H1 (cell line): ENCODE data around the gene ZNF470. TPM values are rescaled to one million over a fixed set of nuclear protein-coding genes. Genes with fewer than 3 reads are reported as not detected.

Experiments used
- CTCF ChIA-PET: fragments of 300-600 bp; sonication (Branson Sonifier 250); formaldehyde crosslinking; loops from one replicate; lab custom pipeline; 2021; ENCODE audit not compliant: partially characterized antibody; lab: Charles Lee
- POLR2A ChIA-PET: fragments of 300-600 bp; sonication (Branson Sonifier 250); formaldehyde crosslinking; loops from one replicate; lab custom pipeline; 2021; ENCODE audit warnings: inconsistent platforms; ENCODE audit not compliant: partially characterized antibody; lab: Charles Lee
- DNase-seq, 2 experiments: peaks; one replicate each; pipeline versions ENCODE4 v3.0.0 to v3.0.0-alpha.2; 2010 to 2022; ENCODE audit warnings: low spot score in 2 of 2, low read depth in 1 of 2, mixed read lengths in 1 of 2
- FAIRE-seq: peaks from 2 replicates; lab custom pipeline; 2011; peaks lifted over from hg19 to GRCh38; lab: Jason Lieb, UNC
- H2AFZ ChIP-seq: 2 replicates; pipeline ENCODE4 v1.8.1; 2012; ENCODE audit warnings: low read length, inconsistent platforms
- H2AK5ac ChIP-seq: 2 replicates; pipeline ENCODE4 v1.6.1; 2013; ENCODE audit warnings: low read depth, low read length
- H2BK120ac ChIP-seq: replicated peaks from 2 replicates; pipeline ENCODE3; 2013; ENCODE audit warnings: low read depth, low read length, inconsistent platforms
- H2BK12ac ChIP-seq: 2 replicates; pipeline ENCODE4 v1.6.1; 2013; ENCODE audit warnings: low read depth, low read length
- H2BK15ac ChIP-seq: 2 replicates; pipeline ENCODE4 v1.6.1; 2013; ENCODE audit warnings: low read length
- H2BK20ac ChIP-seq: 2 replicates; pipeline ENCODE4 v1.6.1; 2013; ENCODE audit warnings: low read length
- H2BK5ac ChIP-seq: 2 replicates; pipeline ENCODE4 v1.6.1; 2013; ENCODE audit warnings: low read depth, low read length
- H3K14ac ChIP-seq: 2 replicates; pipeline ENCODE4 v1.6.1; 2013; ENCODE audit warnings: inconsistent platforms; ENCODE audit not compliant: insufficient read length
- H3K18ac ChIP-seq: 2 replicates; pipeline ENCODE4 v1.6.1; 2013; ENCODE audit warnings: low read length; ENCODE audit errors: extremely low read depth
- H3K23ac ChIP-seq: 2 replicates; pipeline ENCODE4 v1.6.1; 2013; ENCODE audit warnings: inconsistent platforms; ENCODE audit not compliant: insufficient read length
- H3K23me2 ChIP-seq: 2 replicates; pipeline ENCODE4 v1.6.1; 2013; ENCODE audit warnings: low read depth, low read length
- H3K27ac ChIP-seq: 2 replicates; pipeline ENCODE4 v1.6.1; 2011; ENCODE audit warnings: low read depth, low read length, inconsistent platforms
- H3K27me3 ChIP-seq, 4 experiments: replicated peaks in 1 of 4; 1 replicate in 1 of 4; 2 replicates in 3 of 4; pipeline versions ENCODE4 v1.6.1 to v1.8.1; 2011 to 2013; ENCODE audit warnings: low read length in 3 of 4, mild to moderate bottlenecking in 3 of 4, inconsistent platforms in 2 of 4, mixed read lengths in 2 of 4, moderate library complexity in 1 of 4; ENCODE audit not compliant: control insufficient read depth in 3 of 4, insufficient read depth in 3 of 4; ENCODE audit errors: extremely low read depth in 1 of 4
- H3K36me3 ChIP-seq, 4 experiments: 2 replicates each; pipeline versions ENCODE4 v1.6.1 to v1.8.1; 2011 to 2013; ENCODE audit warnings: mild to moderate bottlenecking in 4 of 4, low read length in 3 of 4, moderate library complexity in 2 of 4, control low read depth in 1 of 4, inconsistent platforms in 1 of 4; ENCODE audit not compliant: insufficient read depth in 4 of 4, control insufficient read depth in 2 of 4
- H3K4ac ChIP-seq: replicated peaks from 2 replicates; pipeline ENCODE3; 2013; ENCODE audit warnings: low read length, low read depth, mixed read lengths, inconsistent platforms; ENCODE audit not compliant: insufficient read length
- H3K4me1 ChIP-seq, 4 experiments: replicated peaks in 1 of 4; 1 replicate in 1 of 4; 2 replicates in 3 of 4; pipeline versions ENCODE4 v1.6.1 to v1.8.1; 2011 to 2013; ENCODE audit warnings: low read length in 3 of 4, inconsistent platforms in 2 of 4, mixed read lengths in 1 of 4; ENCODE audit not compliant: insufficient read depth in 4 of 4, control insufficient read depth in 3 of 4
- H3K4me2 ChIP-seq, 2 experiments: 2 replicates each; pipeline versions ENCODE4 v1.6.1 to v1.8.1; 2011 to 2013; ENCODE audit warnings: low read depth in 2 of 2, low read length in 2 of 2, control low read depth in 1 of 2, inconsistent platforms in 1 of 2, mild to moderate bottlenecking in 1 of 2; ENCODE audit not compliant: insufficient read depth in 1 of 2
- H3K4me3 ChIP-seq, 4 experiments: fragments of 200-600, 300-600 bp in 1 of 4; sonication (generic), shearing (Covaris generic), sonication (Bioruptor Twin) in 1 of 4; 2 replicates each; pipeline versions ENCODE4 v1.5.1 to v1.8.1; 2011 to 2016; ENCODE audit warnings: low read length in 4 of 4, low read depth in 3 of 4, control low read depth in 2 of 4, inconsistent platforms in 2 of 4, mild to moderate bottlenecking in 2 of 4, mixed read lengths in 1 of 4, moderate library complexity in 1 of 4; ENCODE audit not compliant: insufficient read depth in 2 of 4; ENCODE audit errors: extremely low read depth in 1 of 4
- H3K56ac ChIP-seq: replicated peaks from 2 replicates; pipeline ENCODE3; 2013; ENCODE audit warnings: low read depth, mild to moderate bottlenecking, mixed read lengths, low read length, inconsistent platforms; ENCODE audit not compliant: insufficient read length
- H3K79me1 ChIP-seq: 2 replicates; pipeline ENCODE4 v1.6.1; 2013; ENCODE audit warnings: low read depth, low read length, control low read depth
- H3K79me2 ChIP-seq, 2 experiments: 2 replicates each; pipeline versions ENCODE4 v1.6.1 to v1.8.1; 2012 to 2013; ENCODE audit warnings: low read length in 2 of 2, mild to moderate bottlenecking in 2 of 2, inconsistent platforms in 1 of 2; ENCODE audit not compliant: insufficient read depth in 2 of 2, control insufficient read depth in 1 of 2
- H3K9ac ChIP-seq, 4 experiments: replicated peaks in 1 of 4; 1 replicate in 1 of 4; 2 replicates in 3 of 4; pipeline versions ENCODE4 v1.6.1 to v1.8.1; 2011 to 2013; ENCODE audit warnings: low read depth in 3 of 4, low read length in 3 of 4, control low read depth in 2 of 4, mild to moderate bottlenecking in 2 of 4, moderate library complexity in 2 of 4, inconsistent platforms in 1 of 4; ENCODE audit errors: extremely low read depth in 1 of 4
- H3K9me3 ChIP-seq, 2 experiments: 2 replicates each; pipeline versions ENCODE4 v1.6.1 to v1.8.1; 2012 to 2013; ENCODE audit warnings: mild to moderate bottlenecking in 2 of 2, moderate library complexity in 2 of 2, control low read depth in 1 of 2, inconsistent platforms in 1 of 2, low read depth in 1 of 2, low read length in 1 of 2, mixed read lengths in 1 of 2; ENCODE audit not compliant: insufficient read depth in 2 of 2
- H4K20me1 ChIP-seq, 2 experiments: replicated peaks in 1 of 2; 2 replicates each; pipeline versions ENCODE3 to v1.8.1; 2011 to 2013; ENCODE audit warnings: inconsistent platforms in 2 of 2, low read length in 2 of 2, mild to moderate bottlenecking in 1 of 2; ENCODE audit not compliant: insufficient read depth in 2 of 2, control insufficient read depth in 1 of 2
- H4K5ac ChIP-seq: 2 replicates; pipeline ENCODE4 v1.6.1; 2013; ENCODE audit warnings: low read length, low read depth, mixed read lengths, inconsistent platforms; ENCODE audit not compliant: insufficient read length
- H4K8ac ChIP-seq: 2 replicates; pipeline ENCODE4 v1.8.0; 2013; ENCODE audit warnings: mild to moderate bottlenecking, moderate library complexity, low read length, inconsistent platforms; ENCODE audit not compliant: insufficient read depth; ENCODE audit errors: extremely low read depth
- H4K91ac ChIP-seq: replicated peaks from 2 replicates; pipeline ENCODE3; 2013; ENCODE audit warnings: low read length, mixed read lengths, inconsistent platforms; ENCODE audit not compliant: insufficient read length
- BCL11A ChIP-seq, 2 experiments: IDR thresholded peaks; one replicate each; pipeline ENCODE4 v1.6.1; 2011; ENCODE audit warnings: low read depth in 2 of 2, low read length in 2 of 2, mild to moderate bottlenecking in 2 of 2
- CHD2 ChIP-seq: IDR thresholded peaks from 2 replicates; pipeline ENCODE4 v1.6.1; 2012; ENCODE audit warnings: low read length, improper control_type of control experiment
- EGR1 ChIP-seq: IDR thresholded peaks from 2 replicates; pipeline ENCODE4 v1.6.1; 2011; ENCODE audit warnings: low read depth, low read length, borderline replicate concordance
- HDAC2 ChIP-seq, 2 experiments: fragments of 300-600 bp in 1 of 2; sonication (generic) in 1 of 2; IDR thresholded peaks; 2 replicates each; pipeline ENCODE4 v1.6.1; 2011 to 2012; ENCODE audit warnings: low read depth in 2 of 2, low read length in 2 of 2, mild to moderate bottlenecking in 2 of 2, moderate library complexity in 2 of 2, borderline replicate concordance in 1 of 2, inconsistent platforms in 1 of 2
- KDM4A ChIP-seq: IDR thresholded peaks from one replicate; pipeline ENCODE4 v1.7.1; 2012; ENCODE audit warnings: low read depth, mild to moderate bottlenecking, moderate library complexity, low read length, inconsistent platforms; ENCODE audit not compliant: severe bottlenecking
- PHF8 ChIP-seq: fragments of 200-600 bp; sonication (generic); conservative IDR thresholded peaks from 2 replicates; pipeline ENCODE4 v1.7.1; 2012; ENCODE audit warnings: low read depth, mild to moderate bottlenecking, inconsistent platforms, low read length, moderate library complexity
- RAD21 ChIP-seq, 2 experiments: IDR thresholded peaks in 1 of 2; conservative IDR thresholded peaks in 1 of 2; 2 replicates each; pipeline ENCODE4 v1.6.1; 2011; ENCODE audit warnings: low read depth in 2 of 2, low read length in 2 of 2, improper control_type of control experiment in 1 of 2, inconsistent platforms in 1 of 2, mild to moderate bottlenecking in 1 of 2, moderate library complexity in 1 of 2
- TAF1 ChIP-seq: IDR thresholded peaks from 2 replicates; pipeline ENCODE4 v1.6.1; 2011; ENCODE audit warnings: mild to moderate bottlenecking, low read depth, low read length
- YY1 ChIP-seq: IDR thresholded peaks from 2 replicates; pipeline ENCODE4 v1.6.1; 2011; ENCODE audit warnings: low read depth, mild to moderate bottlenecking, low read length
- WGBS, 2 experiments: shearing (Covaris generic) in 1 of 2; methylation state at CpG; one replicate each; pipeline versions ENCODE4 v1.1.6 to v1.1.7; 2013 to 2015; ENCODE audit warnings: low lambda C conversion rate in 2 of 2, mixed read lengths in 2 of 2, inconsistent platforms in 1 of 2, low coverage in 1 of 2, missing lambda C conversion rate in 1 of 2; ENCODE audit not compliant: insufficient replicate concordance in 2 of 2, insufficient coverage in 1 of 2, insufficient read length in 1 of 2; ENCODE audit errors: extremely low coverage in 1 of 2, missing lambda C conversion rate in 1 of 2; 5-methylcytosine and 5-hydroxymethylcytosine counted together
- polyA plus RNA-seq, 7 experiments: library from polyadenylated mRNA; depleted of rRNA in 3 of 7; stranded (reverse) in 5 of 7; unstranded in 2 of 7; fragments of >200 nt in 5 of 7; fragments of 200-250 nt in 2 of 7; gene quantifications; 1 replicate in 5 of 7; 2 replicates in 1 of 7; 4 replicates in 1 of 7; pipeline versions ENCODE4 v1.2.1 to v1.2.3, GENCODE V29; 2011 to 2013; ENCODE audit warnings: missing spikeins in 2 of 7, mixed read lengths in 2 of 7
- total RNA-seq: library from RNA; stranded (reverse); fragmentation: NEBNext Ultra II Directional; extraction: Animal tissue kit (Norgen Biotek cat#: 25700); gene quantifications from 2 replicates; pipeline ENCODE4 v1.2.1, GENCODE V29; 2021

Gene ZNF470
- total and polyA plus RNA-seq, 2 of the 8 experiments (the other 6 are each of a cell fraction or from before 2014, with no cell fraction given): 2.0 to 8.8 TPM

- H2BK12ac ChIP-seq: no peak within 1 kb of the TSS
- peak within 1 kb of the TSS; percentile 85 to 97 for H3K4me2 ChIP-seq
- peaks cover 0 to 2% (median 0%) of the 10 kb centered on the region in 4 experiments; a peak in 2 of 7 replicates for H3K4me1 ChIP-seq
- no peak within 1 kb of the TSS for H2BK120ac ChIP-seq
- H3K79me2 ChIP-seq: no peaks in the 10 kb centered on the region
- H3K18ac ChIP-seq: peak within 1 kb of the TSS; percentile 71; the same call in 1 of the 2 replicates
- H3K4me3 ChIP-seq: peak within 1 kb of the TSS; percentile 72 to 94 (median 84)
- peaks cover 12 to 24% of the 10 kb centered on the region in 2 experiments for H3K9me3 ChIP-seq
- no peak within 1 kb of the TSS for H3K14ac ChIP-seq
- WGBS, 2 experiments: 5% methylated on average over 19 of the region's 65 CpGs; no CpG with 5 or more reads in 1 of the 2 experiments
- no peak for TF ChIP-seq HDAC2 (IDR thresholded peaks at IDR 0.05; ENCODE audit: borderline replicate concordance in 1 of 2, low read depth in 2 of 2, low read length in 2 of 2)
- TF ChIP-seq KDM4A: peak; percentile 61
- no peak for TF ChIP-seq BCL11A (IDR thresholded peaks at IDR 0.05; ENCODE audit: low read depth in 2 of 2, low read length in 2 of 2)
- TF ChIP-seq YY1: 0 out of 2 replicates have a peak, but pooled peaks have one; percentile 37
- no peak for TF ChIP-seq EGR1
- peak; percentile 22; the same call in 1 of the 2 replicates for TF ChIP-seq TAF1
- peak; percentile 58 for TF ChIP-seq PHF8
- TF ChIP-seq RAD21 (IDR thresholded peaks at IDR 0.05 in 1 of 2, conservative IDR thresholded peaks at IDR 0.05 in 1 of 2; ENCODE audit: low read depth in 2 of 2, low read length in 2 of 2): peak in 1 of 2 experiments; percentile 31; a peak in 1 of 4 replicates
- TF ChIP-seq CHD2: no peak
- peak within 1 kb of the TSS; percentile 88 for H4K8ac ChIP-seq
- H3K27ac ChIP-seq: peak within 1 kb of the TSS; percentile 84; the same call in 1 of the 2 replicates
- FAIRE-seq: no peak
- no peak within 1 kb of the TSS for H2AK5ac ChIP-seq
- H4K20me1 ChIP-seq: no peaks in the 10 kb centered on the region
- peaks cover 0 to 2% (median 0%) of the 10 kb centered on the region in 4 experiments; a peak in 1 of 8 replicates for H3K36me3 ChIP-seq
- peak within 1 kb of the TSS; percentile 73 for H4K91ac ChIP-seq
- H3K23ac ChIP-seq: no peak within 1 kb of the TSS
- peaks cover 7% of the 10 kb centered on the region; the same call in 1 of the 2 replicates for H3K23me2 ChIP-seq
- ChIA-PET POLR2A (interaction anchor here (1.4 to 2.0 kb wide), 3 partner anchors 29 to 62 kb away, joined by 3 to 8 read pairs (median 8); partner anchors contain the start of gene ZNF667), CTCF (interaction anchor here (0.6 to 1.7 kb wide), 5 partner anchors 10 to 43 kb away, joined by 3 to 5 read pairs (median 3); partner anchors contain the start of gene ZNF471)
- H3K4ac ChIP-seq: no peak within 1 kb of the TSS
- no peaks in the 10 kb centered on the region for H3K79me1 ChIP-seq
- H2BK15ac ChIP-seq: no peak within 1 kb of the TSS
- H2BK20ac ChIP-seq: no peak within 1 kb of the TSS
- peak in 1 of 2 experiments; percentile 59 for DNase-seq
- peak within 1 kb of the TSS in 3 of 4 experiments; percentile 46 to 88 (median 67); a peak in 5 of 7 replicates for H3K9ac ChIP-seq
- peak within 1 kb of the TSS; percentile 98 for H4K5ac ChIP-seq
- H2BK5ac ChIP-seq: no peak within 1 kb of the TSS; the same call in 1 of the 2 replicates
- H3K27me3 ChIP-seq: no peaks in the 10 kb centered on the region
- peak within 1 kb of the TSS; percentile 99 for H2AFZ ChIP-seq
- no peak within 1 kb of the TSS for H3K56ac ChIP-seq
Measured at GRCh38 chr19:56538761-56539263, 28.5 kb upstream of the ZNF470 start, which contains the start of gene ZFP28. Gene ZFP28, plus strand, starts transcription at chr19:56538948. Its CDS starts 71 bp downstream, at chr19:56539019.
